PFSK-1 (cell line): ENCODE results near the gene LTO1.

Experiments
- SIN3A ChIP-seq: IDR thresholded peaks from 2 replicates; pipeline ENCODE4 v1.6.1; 2012; ENCODE audit warnings: mild to moderate bottlenecking, low read length, moderate library complexity, borderline replicate concordance; ENCODE audit not compliant: insufficient read depth
- TAF1 ChIP-seq: IDR thresholded peaks from 2 replicates; pipeline ENCODE4 v1.6.1; 2012; ENCODE audit warnings: low read length, control low read depth, borderline replicate concordance; ENCODE audit not compliant: insufficient read depth
- TF ChIP-seq, protein P1 (sequence below), 2 experiments: IDR thresholded peaks; 2 replicates each; pipeline versions ENCODE4 v1.6.1 to v1.8.0; 2011 to 2012; ENCODE audit warnings: low read depth in 2 of 2, low read length in 2 of 2, control low read depth in 1 of 2, inconsistent platforms in 1 of 2, mild to moderate bottlenecking in 1 of 2, moderate library complexity in 1 of 2; ENCODE audit not compliant: insufficient read depth in 1 of 2

DNA sequence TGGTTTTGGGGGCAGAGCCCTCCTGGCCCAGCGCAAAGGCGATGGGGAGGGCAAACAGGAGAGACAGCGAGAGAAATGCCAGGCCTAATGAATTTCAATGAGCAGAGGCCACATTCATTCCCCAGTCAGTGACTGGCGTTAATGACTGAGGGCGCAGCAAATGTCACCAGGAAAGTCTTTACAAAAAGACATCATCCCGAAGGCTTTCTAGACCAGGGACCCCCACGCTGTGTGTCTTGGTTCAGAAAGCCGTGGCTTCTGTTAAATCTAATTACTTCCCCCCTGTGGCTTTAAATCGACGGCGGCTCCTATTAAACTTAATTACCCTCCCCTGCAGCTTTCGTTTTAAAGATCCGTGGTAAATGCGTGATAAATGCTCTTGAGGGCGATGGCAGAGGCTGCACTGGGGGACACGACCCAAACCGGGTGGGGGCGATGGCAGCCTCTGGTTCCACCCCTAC, 30.2 kb upstream of the LTO1 start:
- TF ChIP-seq TAF1 (no peak), SIN3A (no peak)
- TF ChIP-seq, protein P1, sequence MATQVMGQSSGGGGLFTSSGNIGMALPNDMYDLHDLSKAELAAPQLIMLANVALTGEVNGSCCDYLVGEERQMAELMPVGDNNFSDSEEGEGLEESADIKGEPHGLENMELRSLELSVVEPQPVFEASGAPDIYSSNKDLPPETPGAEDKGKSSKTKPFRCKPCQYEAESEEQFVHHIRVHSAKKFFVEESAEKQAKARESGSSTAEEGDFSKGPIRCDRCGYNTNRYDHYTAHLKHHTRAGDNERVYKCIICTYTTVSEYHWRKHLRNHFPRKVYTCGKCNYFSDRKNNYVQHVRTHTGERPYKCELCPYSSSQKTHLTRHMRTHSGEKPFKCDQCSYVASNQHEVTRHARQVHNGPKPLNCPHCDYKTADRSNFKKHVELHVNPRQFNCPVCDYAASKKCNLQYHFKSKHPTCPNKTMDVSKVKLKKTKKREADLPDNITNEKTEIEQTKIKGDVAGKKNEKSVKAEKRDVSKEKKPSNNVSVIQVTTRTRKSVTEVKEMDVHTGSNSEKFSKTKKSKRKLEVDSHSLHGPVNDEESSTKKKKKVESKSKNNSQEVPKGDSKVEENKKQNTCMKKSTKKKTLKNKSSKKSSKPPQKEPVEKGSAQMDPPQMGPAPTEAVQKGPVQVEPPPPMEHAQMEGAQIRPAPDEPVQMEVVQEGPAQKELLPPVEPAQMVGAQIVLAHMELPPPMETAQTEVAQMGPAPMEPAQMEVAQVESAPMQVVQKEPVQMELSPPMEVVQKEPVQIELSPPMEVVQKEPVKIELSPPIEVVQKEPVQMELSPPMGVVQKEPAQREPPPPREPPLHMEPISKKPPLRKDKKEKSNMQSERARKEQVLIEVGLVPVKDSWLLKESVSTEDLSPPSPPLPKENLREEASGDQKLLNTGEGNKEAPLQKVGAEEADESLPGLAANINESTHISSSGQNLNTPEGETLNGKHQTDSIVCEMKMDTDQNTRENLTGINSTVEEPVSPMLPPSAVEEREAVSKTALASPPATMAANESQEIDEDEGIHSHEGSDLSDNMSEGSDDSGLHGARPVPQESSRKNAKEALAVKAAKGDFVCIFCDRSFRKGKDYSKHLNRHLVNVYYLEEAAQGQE (IDR thresholded peaks at IDR 0.05; ENCODE audit: insufficient read depth in 1 of 2, low read depth in 2 of 2, low read length in 2 of 2), result no peak
